ENCODE results near the gene HELZ. TPM values are rescaled to one million over a fixed set of nuclear protein-coding genes. Genes with fewer than 3 reads are reported as not detected.
A peak's percentile ranks its signal among the peaks of the same experiment; 100 is the strongest.
"Not testable (repeated sequence)": the region's sequence is repeated elsewhere in the genome, so short reads cannot be mapped to it uniquely, and the experiment has no call there.

Gene HELZ
- total RNA-seq, 2 donors from 2014 or later: 51.4 to 74.7 TPM

DNA sequence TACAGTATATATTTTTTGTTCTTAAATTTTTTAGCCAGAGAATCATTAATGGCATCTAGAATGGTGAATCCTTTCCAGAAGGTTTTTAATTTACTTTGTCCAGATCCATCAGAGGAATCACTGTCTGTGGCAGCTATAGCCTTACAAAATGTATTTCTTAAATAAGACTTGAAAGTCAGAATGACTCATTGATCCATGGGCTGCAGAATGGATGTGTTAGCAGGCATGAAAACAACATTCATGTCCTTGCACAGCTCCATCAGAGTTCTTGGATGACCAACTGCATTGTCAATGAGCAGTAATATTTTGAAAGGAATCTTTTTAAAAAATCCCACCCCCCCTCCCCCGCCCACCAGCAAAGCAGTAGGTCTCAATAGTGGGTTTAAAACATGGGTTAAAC lies 149.2 kb downstream of the HELZ start:
- no peaks in the 10 kb centered on the region for H3K27me3 Mint-ChIP-seq (ENCODE audit: insufficient read depth)
- H3K36me3 Mint-ChIP-seq (ENCODE audit: low read depth): peaks cover 37% of the 10 kb centered on the region
- Histone ChIP-seq H3K27ac (ENCODE audit: low read depth, low read length) (no peak overlapping the region), H3K27me3 (ENCODE audit: control insufficient read depth, insufficient read depth, low read length, poor library complexity, severe bottlenecking) (no peaks in the 10 kb centered on the region), H3K36me3 (ENCODE audit: control insufficient read depth, insufficient read depth, low read length) (peaks cover 23% of the 10 kb centered on the region), H3K9ac (ENCODE audit: extremely low read depth, low read length, poor library complexity, severe bottlenecking) (no peak overlapping the region), H3K4me1 (ENCODE audit: control insufficient read depth, insufficient read depth, low read length) (no peaks in the 10 kb centered on the region), H3K9me3 (ENCODE audit: control insufficient read depth, low read length) (no peaks in the 10 kb centered on the region), H3K4me3 (ENCODE audit: low read length) (no peak overlapping the region)
- no peak for DNase-seq
- H3K4me3 Mint-ChIP-seq: no peak overlapping the region
- no peak for TF ChIP-seq CTCF (conservative IDR thresholded peaks at IDR 0.05)
- no peaks in the 10 kb centered on the region for H3K9me3 Mint-ChIP-seq
- H3K27ac Mint-ChIP-seq: no peak overlapping the region
- H3K4me1 Mint-ChIP-seq: no peaks in the 10 kb centered on the region
- WGBS, 2 experiments (ENCODE audit: insufficient coverage in 1 of 2, insufficient read length in 1 of 2): no CpG with 5 or more reads among the region's 1 CpG

DNA sequence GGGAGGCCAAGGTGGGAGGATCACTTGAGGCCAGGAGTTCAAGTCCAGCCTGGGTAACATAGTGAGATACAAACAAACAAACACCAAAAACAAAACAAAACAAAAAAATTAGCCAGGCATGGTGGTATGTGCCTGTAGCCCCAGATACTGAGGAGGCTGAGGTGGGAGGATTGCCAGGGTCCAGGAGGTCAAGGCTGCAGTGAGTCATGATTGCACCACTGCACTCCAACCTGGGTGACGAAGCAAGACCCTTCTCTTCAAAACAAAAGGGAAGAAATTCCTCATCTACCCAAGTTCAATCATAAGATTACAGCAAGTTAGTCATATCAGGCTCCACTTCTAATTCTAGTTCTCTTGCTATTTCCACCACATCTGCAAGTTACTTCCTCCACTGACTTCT lies 149.7 kb downstream of the HELZ start:
- not testable (repeated sequence) for H3K9me3 Mint-ChIP-seq; H3K27me3 Mint-ChIP-seq (ENCODE audit: insufficient read depth); H3K9me3 ChIP-seq (ENCODE audit: control insufficient read depth, low read length); H3K4me3 Mint-ChIP-seq; H3K4me1 Mint-ChIP-seq; H3K27me3 ChIP-seq (ENCODE audit: control insufficient read depth, insufficient read depth, low read length, poor library complexity, severe bottlenecking); DNase-seq; H3K4me1 ChIP-seq (ENCODE audit: control insufficient read depth, insufficient read depth, low read length); H3K9ac ChIP-seq (ENCODE audit: extremely low read depth, low read length, poor library complexity, severe bottlenecking); H3K4me3 ChIP-seq (ENCODE audit: low read length); H3K27ac Mint-ChIP-seq; H3K27ac ChIP-seq (ENCODE audit: low read depth, low read length)
- 48% methylated on average over 1 of the region's 1 CpG; no CpG with 5 or more reads in 1 of the 2 experiments for WGBS, 2 experiments (ENCODE audit: insufficient coverage in 1 of 2, insufficient read length in 1 of 2)
- peaks cover 24% of the 10 kb centered on the region for H3K36me3 ChIP-seq (ENCODE audit: control insufficient read depth, insufficient read depth, low read length)
- peaks cover 39% of the 10 kb centered on the region for H3K36me3 Mint-ChIP-seq (ENCODE audit: low read depth)

GRCh38 chr17:67093348-67093747 lies 151.6 kb downstream of the HELZ start:
- Histone ChIP-seq H3K9me3 (ENCODE audit: control insufficient read depth, low read length) (peaks cover 10% of the 10 kb centered on the region), H3K27me3 (ENCODE audit: control insufficient read depth, insufficient read depth, low read length, poor library complexity, severe bottlenecking) (no peaks in the 10 kb centered on the region), H3K4me3 (ENCODE audit: low read length) (no peak overlapping the region), H3K4me1 (ENCODE audit: control insufficient read depth, insufficient read depth, low read length) (no peaks in the 10 kb centered on the region), H3K27ac (ENCODE audit: low read depth, low read length) (no peak overlapping the region), H3K36me3 (ENCODE audit: control insufficient read depth, insufficient read depth, low read length) (peaks cover 23% of the 10 kb centered on the region), H3K9ac (ENCODE audit: extremely low read depth, low read length, poor library complexity, severe bottlenecking) (no peak overlapping the region)
- Mint-ChIP-seq H3K36me3 (ENCODE audit: low read depth) (peaks cover 44% of the 10 kb centered on the region), H3K27me3 (ENCODE audit: insufficient read depth) (no peaks in the 10 kb centered on the region), H3K4me3 (no peak overlapping the region), H3K4me1 (no peaks in the 10 kb centered on the region), H3K9me3 (peaks cover 8% of the 10 kb centered on the region), H3K27ac (peak overlapping the region; percentile 39)
- WGBS, 2 experiments (ENCODE audit: insufficient coverage in 1 of 2, insufficient read length in 1 of 2): 97 to 100% methylated on average over 2 of the region's 2 CpGs
- no peak for DNase-seq
- TF ChIP-seq CTCF (conservative IDR thresholded peaks at IDR 0.05): no peak

GRCh38 chr17:67092710-67093109 lies 152.3 kb downstream of the HELZ start:
- not testable (repeated sequence) for H3K27me3 Mint-ChIP-seq (ENCODE audit: insufficient read depth); H3K4me3 ChIP-seq (ENCODE audit: low read length); H3K27me3 ChIP-seq (ENCODE audit: control insufficient read depth, insufficient read depth, low read length, poor library complexity, severe bottlenecking); H3K27ac ChIP-seq (ENCODE audit: low read depth, low read length); H3K4me1 ChIP-seq (ENCODE audit: control insufficient read depth, insufficient read depth, low read length); DNase-seq; H3K9ac ChIP-seq (ENCODE audit: extremely low read depth, low read length, poor library complexity, severe bottlenecking); H3K4me3 Mint-ChIP-seq; H3K9me3 Mint-ChIP-seq; H3K9me3 ChIP-seq (ENCODE audit: control insufficient read depth, low read length); H3K4me1 Mint-ChIP-seq
- H3K36me3 ChIP-seq (ENCODE audit: control insufficient read depth, insufficient read depth, low read length): peaks cover 29% of the 10 kb centered on the region
- 81 to 100% methylated on average over 1 to 6 of the region's 7 CpGs for WGBS, 2 experiments (ENCODE audit: insufficient coverage in 1 of 2, insufficient read length in 1 of 2)
- Mint-ChIP-seq H3K27ac (peak overlapping the region; percentile 39), H3K36me3 (ENCODE audit: low read depth) (peaks cover 41% of the 10 kb centered on the region)

Data from endodermal cell (in vitro differentiated cells).